Lung (tissue), 12 donors: ENCODE data around the gene KCNRG. TPM values are rescaled to one million over a fixed set of nuclear protein-coding genes. Genes with fewer than 3 reads are reported as not detected.
A peak's percentile ranks its signal among the peaks of the same experiment; 100 is the strongest.

ENCODE experiments used
- ATAC-seq: fragments of 200-7000 bp; cut with Tn5 transposase; one replicate; pipeline ENCODE4 v1.9.1; 2020; ENCODE audit warnings: moderate number of reproducible peaks; ENCODE audit not compliant: insufficient read depth, low FRiP score
- DNase-seq, 3 donors: peaks; one replicate each; pipeline ENCODE4 v3.0.0-alpha.2; 2013 to 2017
- H3K27ac ChIP-seq, 2 donors: one replicate each; pipeline ENCODE4 v1.5.1; 2013; ENCODE audit warnings: mild to moderate bottlenecking in 2 of 2, moderate library complexity in 2 of 2, control low read depth in 1 of 2, inconsistent platforms in 1 of 2, low read depth in 1 of 2, low read length in 1 of 2
- H3K27me3 ChIP-seq, 3 donors: one replicate each; pipeline ENCODE4 v1.5.1; 2013; ENCODE audit warnings: low read length in 2 of 3; ENCODE audit not compliant: control insufficient read depth in 3 of 3, insufficient read depth in 3 of 3
- H3K36me3 ChIP-seq, 4 donors: one replicate each; pipeline ENCODE4 v1.5.1; 2013; ENCODE audit warnings: low read length in 4 of 4, mild to moderate bottlenecking in 1 of 4, moderate library complexity in 1 of 4; ENCODE audit not compliant: control insufficient read depth in 4 of 4, insufficient read depth in 4 of 4
- H3K4me1 ChIP-seq, 5 donors: one replicate each; pipeline ENCODE4 v1.5.1; 2013; ENCODE audit warnings: low read length in 5 of 5, mild to moderate bottlenecking in 2 of 5, moderate library complexity in 1 of 5; ENCODE audit not compliant: control insufficient read depth in 5 of 5, insufficient read depth in 5 of 5
- H3K4me3 ChIP-seq: one replicate; pipeline ENCODE4 v1.5.1; 2013; ENCODE audit warnings: mild to moderate bottlenecking, control low read depth, moderate library complexity
- H3K9ac ChIP-seq, 2 donors: one replicate each; pipeline ENCODE4 v1.5.1; 2013; ENCODE audit warnings: low read length in 2 of 2, control low read depth in 1 of 2; ENCODE audit not compliant: insufficient read depth in 1 of 2
- H3K9me3 ChIP-seq, 4 donors: one replicate each; pipeline ENCODE4 v1.5.1; 2013; ENCODE audit warnings: low read length in 3 of 4, mild to moderate bottlenecking in 1 of 4, moderate library complexity in 1 of 4; ENCODE audit not compliant: control insufficient read depth in 4 of 4, insufficient read depth in 3 of 4
- WGBS, 2 donors: extraction: QIAGEN DNeasy Blood & Tissue Kit; methylation state at CpG; one replicate each; pipeline ENCODE4 v1.1.7; 2013; 5-methylcytosine and 5-hydroxymethylcytosine counted together
- polyA plus RNA-seq, 2 donors: library from polyadenylated mRNA; stranded (reverse); fragments of 200-250 nt; gene quantifications; one replicate each; pipeline ENCODE4 v1.2.1, GENCODE V29; 2013
- total RNA-seq, 2 donors: library from RNA; depleted of rRNA in 1 of 2; stranded (reverse); fragments of >200 nt in 1 of 2; gene quantifications; one replicate each; pipeline ENCODE4 v1.2.1, GENCODE V29; 2014 to 2021
- TF ChIP-seq, protein P1 (sequence below): IDR thresholded peaks from 2 replicates; pipeline ENCODE4 v1.5.1; 2012; ENCODE audit warnings: mild to moderate bottlenecking; ENCODE audit errors: control extremely low read depth, extremely low read depth
- donor health status: control.
- donor health status: control.
- donor health status: Bipolar disorder and iron deficiency.
- donor health status: healthy.
- donor health status: DM: yes; HTN: yes; CAD: no.

The KCNRG gene
- total and polyA plus RNA-seq, 4 donors, result 2.9 to 13.6 (median 6.9) TPM

GRCh38 chr13:49993111-49993510 is 22.1 kb upstream of the KCNRG start:
- no peak overlapping the region for H3K9ac ChIP-seq
- H3K27me3 ChIP-seq, result no peaks in the 10 kb centered on the region
- H3K36me3 ChIP-seq, result peaks cover 0 to 6% (median 2%) of the 10 kb centered on the region in 4 donors
- TF ChIP-seq, protein P1, sequence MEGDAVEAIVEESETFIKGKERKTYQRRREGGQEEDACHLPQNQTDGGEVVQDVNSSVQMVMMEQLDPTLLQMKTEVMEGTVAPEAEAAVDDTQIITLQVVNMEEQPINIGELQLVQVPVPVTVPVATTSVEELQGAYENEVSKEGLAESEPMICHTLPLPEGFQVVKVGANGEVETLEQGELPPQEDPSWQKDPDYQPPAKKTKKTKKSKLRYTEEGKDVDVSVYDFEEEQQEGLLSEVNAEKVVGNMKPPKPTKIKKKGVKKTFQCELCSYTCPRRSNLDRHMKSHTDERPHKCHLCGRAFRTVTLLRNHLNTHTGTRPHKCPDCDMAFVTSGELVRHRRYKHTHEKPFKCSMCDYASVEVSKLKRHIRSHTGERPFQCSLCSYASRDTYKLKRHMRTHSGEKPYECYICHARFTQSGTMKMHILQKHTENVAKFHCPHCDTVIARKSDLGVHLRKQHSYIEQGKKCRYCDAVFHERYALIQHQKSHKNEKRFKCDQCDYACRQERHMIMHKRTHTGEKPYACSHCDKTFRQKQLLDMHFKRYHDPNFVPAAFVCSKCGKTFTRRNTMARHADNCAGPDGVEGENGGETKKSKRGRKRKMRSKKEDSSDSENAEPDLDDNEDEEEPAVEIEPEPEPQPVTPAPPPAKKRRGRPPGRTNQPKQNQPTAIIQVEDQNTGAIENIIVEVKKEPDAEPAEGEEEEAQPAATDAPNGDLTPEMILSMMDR, result no peak
- ATAC-seq (no peak), DNase-seq (no peak)
- peaks cover 0 to 11% (median 3%) of the 10 kb centered on the region in 5 donors for H3K4me1 ChIP-seq
- no peak overlapping the region for H3K4me3 ChIP-seq
- no peaks in the 10 kb centered on the region for H3K9me3 ChIP-seq
- H3K27ac ChIP-seq, result no peak overlapping the region

GRCh38 chr13:49993666-49994065 is 21.6 kb upstream of the KCNRG start:
- peaks cover 0 to 8% (median 2%) of the 10 kb centered on the region in 4 donors for H3K36me3 ChIP-seq
- ATAC-seq, result no peak
- WGBS, 2 donors, result 80% methylated on average over 5 of the region's 5 CpGs

DNA sequence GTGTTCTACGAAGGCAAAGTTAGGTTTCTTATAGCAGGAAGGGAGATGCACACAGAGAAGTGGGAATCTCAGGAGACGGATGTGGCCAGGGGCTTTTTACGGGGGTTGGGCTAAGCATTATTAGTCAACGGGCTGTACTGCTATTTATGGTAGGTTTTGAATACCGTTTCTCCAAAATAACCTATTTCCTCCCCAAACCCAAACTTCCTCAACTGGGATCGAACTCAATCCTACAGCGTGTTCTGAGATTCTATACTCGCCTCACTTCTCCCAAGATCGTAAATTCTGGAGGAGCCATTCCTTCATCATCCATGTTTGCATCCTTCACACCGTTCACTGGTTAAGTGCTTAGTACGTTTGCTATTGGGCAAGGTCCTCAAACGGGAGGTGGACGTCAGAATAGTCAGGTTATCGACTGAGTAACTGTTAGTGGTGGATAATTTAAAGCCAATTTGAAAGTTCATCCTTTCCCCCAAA is 19.6 kb upstream of the KCNRG start:
- TF ChIP-seq, protein P1, result no peak
- peaks cover 3 to 32% (median 15%) of the 10 kb centered on the region in 5 donors for H3K4me1 ChIP-seq
- H3K27me3 ChIP-seq, result no peaks in the 10 kb centered on the region
- H3K27ac ChIP-seq, result peak overlapping the region; percentile 26 to 98
- peak overlapping the region; percentile 53 to 89 for H3K9ac ChIP-seq
- peak in 1 of 3 donors; percentile 55 for DNase-seq
- no peak for ATAC-seq
- WGBS, 2 donors, result 19 to 38% methylated on average over 14 of the region's 14 CpGs
- H3K9me3 ChIP-seq, result no peaks in the 10 kb centered on the region
- peak overlapping the region; percentile 67 for H3K4me3 ChIP-seq
- H3K36me3 ChIP-seq, result peaks cover 0 to 18% (median 3%) of the 10 kb centered on the region in 4 donors

More at GRCh38 chr13:49993666-49994065, 21.6 kb upstream of the KCNRG start:
- H3K27me3 ChIP-seq, result no peaks in the 10 kb centered on the region
- no peak for DNase-seq
- no peak overlapping the region for H3K9ac ChIP-seq
- no peaks in the 10 kb centered on the region for H3K9me3 ChIP-seq
- TF ChIP-seq, protein P1, result no peak
- peaks cover 0 to 17% (median 9%) of the 10 kb centered on the region in 5 donors for H3K4me1 ChIP-seq
- H3K4me3 ChIP-seq, result no peak overlapping the region
- no peak overlapping the region for H3K27ac ChIP-seq
